ENCODE results near the gene RTN4R.

- TF ChIP-seq CTCF (conservative IDR thresholded peaks at IDR 0.05; ENCODE audit: low read depth in 2 of 2), result no peak
- TF ChIP-seq EZH2 (IDR thresholded peaks at IDR 0.05; ENCODE audit: low read depth, unreplicated experiment), result no peak
- no peak for TF ChIP-seq ZNF462 (CRISPR knock-in tag; IDR thresholded peaks at IDR 0.05)
- TF ChIP-seq POLR2AphosphoS5 (IDR thresholded peaks at IDR 0.05; ENCODE audit: low read depth), result no peak
Observed at GRCh38 chr22:20213833-20214708, 54.0 kb downstream of the RTN4R start.
